Dedifferentiated amniotic fluid mesenchymal stem cell (primary cell): Measurements from ENCODE around the gene DOCK8.
"Not testable (repeated sequence)": the region's sequence is repeated elsewhere in the genome, so short reads cannot be mapped to it uniquely, and the experiment has no call there.

Source experiments
- DNase-seq: peaks from one replicate; pipeline ENCODE4 v3.0.0-alpha.2; 2016; ENCODE audit errors: extremely low spot score

DOCK8 gene

DNA sequence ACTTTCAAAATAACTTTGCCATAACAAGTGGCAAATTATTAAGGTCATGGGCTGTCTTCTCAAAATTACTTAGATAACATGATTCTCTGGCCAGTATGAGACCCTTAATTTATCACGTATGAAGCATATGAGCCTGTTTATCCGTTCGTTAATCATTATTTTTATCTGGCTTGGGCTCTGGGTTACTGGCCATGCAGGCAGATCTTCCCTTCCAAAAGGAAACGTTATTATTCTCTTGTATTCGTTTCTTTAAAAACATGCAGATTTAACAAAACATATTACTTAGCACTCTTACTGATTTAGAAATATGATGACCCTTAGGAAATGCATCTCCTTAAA lies 148.6 kb downstream of the DOCK8 start:
- DNase-seq: no peak

DNA sequence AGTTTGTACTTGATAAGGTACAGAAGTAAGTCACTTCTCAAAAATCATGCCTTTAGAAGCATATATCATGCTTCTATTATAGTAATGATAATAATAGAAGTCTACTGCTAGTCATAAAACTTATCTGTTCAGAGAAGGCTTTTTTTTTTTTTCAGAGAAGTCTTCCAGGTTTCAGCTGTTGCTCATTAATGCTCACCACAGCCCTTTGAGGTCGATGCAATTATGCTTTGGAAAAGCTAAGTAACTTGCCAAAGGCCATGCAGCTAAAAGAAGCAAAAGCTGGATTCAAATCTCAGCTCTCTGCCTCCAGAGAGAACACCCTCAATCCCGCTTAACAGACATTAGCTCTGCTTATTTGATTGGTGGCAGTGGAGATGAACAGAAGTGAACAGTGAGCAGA lies 150.8 kb downstream of the DOCK8 start:
- DNase-seq: no peak

DNA sequence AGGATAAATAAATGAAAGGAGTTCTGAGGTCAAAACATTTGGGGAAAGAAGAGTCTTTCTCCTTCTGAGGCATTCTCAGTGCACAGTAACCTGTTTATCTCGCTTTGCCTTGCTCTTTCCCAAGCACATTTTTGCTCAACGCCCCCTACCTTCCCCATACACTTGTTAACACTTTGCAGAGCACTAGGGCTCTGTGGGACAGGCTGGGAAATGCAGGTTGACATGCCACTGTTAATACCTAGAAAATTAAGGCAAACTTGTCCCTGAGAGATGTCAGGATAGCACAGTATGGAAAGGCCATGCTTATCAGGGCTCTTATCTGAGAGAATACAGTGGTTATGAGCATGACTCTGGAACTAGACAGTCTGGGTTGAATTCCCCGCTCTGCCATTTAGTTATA lies 152.0 kb downstream of the DOCK8 start:
- no peak for DNase-seq

DNA sequence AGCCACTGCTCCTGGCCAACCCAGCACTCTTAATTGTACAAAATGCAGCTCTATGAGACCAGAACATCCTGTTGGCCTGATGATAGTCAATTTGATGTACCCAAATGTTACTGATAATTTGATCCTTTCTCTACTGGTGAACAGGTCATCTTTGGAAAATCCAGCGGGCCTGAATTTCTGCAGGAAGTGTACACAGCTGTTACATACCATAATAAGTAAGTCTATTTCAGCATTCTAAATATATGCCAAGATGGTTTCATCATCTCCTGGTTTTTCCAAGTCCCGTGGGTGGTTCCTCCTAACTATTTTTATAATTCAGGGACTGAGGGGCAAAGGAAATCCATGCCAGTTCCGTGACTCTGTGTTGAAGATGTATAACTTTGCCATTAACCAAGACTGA lies 155.4 kb downstream of the DOCK8 start:
- no peak for DNase-seq

DNA sequence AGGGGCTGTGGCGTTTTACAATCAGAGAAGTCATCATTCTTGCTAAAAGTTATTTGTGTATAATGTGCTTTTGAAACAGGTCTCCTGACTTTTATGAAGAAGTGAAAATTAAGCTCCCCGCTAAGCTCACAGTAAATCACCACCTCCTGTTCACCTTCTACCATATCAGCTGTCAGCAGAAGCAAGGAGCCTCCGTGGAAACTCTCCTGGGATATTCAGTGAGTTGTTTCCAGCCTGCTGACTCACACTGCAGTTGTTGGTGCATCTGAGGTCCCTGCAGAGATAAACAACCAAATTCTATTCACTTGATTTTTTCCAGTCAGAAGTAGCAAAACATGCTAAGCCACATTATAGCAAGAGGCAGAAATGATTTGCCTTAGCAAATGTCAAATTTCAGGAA lies 156.7 kb downstream of the DOCK8 start:
- no peak for DNase-seq

DNA sequence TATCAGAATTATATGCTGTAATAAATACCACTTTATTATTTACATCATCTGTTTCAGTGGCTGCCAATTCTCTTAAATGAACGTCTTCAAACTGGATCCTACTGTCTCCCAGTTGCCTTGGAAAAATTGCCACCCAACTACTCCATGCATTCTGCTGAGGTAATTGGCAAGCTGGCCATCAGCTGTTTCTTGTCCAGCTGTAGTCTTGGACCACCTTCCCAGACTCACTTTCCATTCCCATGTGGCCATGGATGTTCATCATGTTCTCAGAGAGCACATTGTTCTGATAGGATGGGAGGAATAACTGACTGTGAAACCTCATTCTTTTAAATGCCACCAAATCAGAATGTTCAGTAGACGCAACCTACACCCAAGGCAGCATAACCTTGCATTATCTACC lies 157.5 kb downstream of the DOCK8 start:
- DNase-seq: no peak

DNA sequence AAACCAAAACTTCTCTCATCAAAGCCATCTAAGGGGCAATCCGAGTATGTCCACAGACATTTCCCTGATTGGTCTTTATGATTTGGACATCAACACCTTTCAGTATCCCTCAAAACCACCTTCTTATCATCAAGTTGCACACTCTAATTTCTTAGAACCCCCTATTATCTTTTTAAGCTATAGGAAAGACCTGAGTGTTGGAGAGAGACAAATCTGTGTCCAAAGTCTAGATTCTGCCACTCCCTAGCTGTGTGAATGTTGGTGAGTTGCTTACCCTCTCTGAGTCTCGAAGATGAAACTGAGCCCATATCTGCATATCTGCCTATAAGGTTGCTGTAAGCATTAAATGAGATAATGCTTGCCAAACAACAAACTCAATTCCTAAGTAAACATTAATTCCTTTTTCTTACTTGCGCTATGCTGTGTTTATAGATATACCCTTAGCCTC lies 159.1 kb downstream of the DOCK8 start:
- DNase-seq: no peak

DNA sequence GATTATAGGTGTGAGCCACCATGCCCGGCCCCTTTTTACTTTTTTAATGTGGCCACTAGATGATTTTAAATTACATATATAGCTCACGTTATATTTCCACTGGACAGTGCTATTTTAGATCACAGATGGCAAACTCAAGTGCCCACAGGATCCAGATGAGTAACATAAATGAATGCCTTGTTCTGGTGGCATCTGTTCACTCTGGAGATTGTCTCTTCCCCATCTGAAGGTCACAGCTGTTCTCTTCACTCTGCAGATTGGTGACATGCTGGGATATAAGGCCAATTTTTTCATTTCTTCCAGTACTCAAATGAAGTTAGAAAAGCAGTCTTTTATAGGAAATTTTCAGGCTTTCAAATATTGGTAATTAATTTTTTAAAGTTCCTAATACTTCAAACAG lies 160.1 kb downstream of the DOCK8 start:
- no peak for DNase-seq

DNA sequence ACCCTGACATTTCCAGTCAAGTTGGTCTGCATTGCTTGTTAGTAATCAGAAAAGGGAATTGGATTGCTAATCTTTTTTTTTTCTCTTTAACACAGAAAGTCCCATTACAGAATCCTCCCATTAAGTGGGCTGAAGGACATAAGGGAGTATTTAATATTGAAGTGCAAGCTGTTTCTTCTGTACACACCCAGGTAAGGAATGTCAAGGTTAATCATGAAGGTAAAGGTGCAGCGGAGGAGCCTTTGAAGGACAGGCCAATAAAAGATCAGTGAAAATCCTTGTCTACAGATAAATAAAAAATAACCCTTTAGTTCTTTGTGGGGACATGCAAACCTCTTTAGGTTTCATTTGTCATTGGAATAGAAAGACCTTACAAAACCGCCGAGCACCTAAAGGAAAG lies 161.4 kb downstream of the DOCK8 start:
- DNase-seq: no peak

DNA sequence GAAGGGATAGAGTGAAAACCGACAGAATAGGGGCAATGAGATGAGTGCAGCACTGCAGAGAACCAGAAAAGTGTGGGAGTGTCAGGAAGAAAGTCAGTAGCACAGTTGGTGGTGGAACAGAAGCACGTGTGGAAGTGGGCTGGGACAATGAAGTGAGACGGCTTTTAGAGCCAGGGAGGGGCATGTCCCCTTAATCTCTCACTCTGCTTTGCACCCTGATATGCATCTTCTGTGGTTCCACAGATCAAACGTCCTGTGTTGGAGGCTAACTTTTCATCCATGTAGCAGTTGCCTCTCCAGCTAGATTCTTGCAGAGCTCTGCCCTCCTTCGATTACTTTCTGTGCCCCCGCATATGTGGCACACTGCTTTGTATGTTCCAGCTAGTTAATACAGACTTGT lies 163.6 kb downstream of the DOCK8 start:
- DNase-seq: no peak

DNA sequence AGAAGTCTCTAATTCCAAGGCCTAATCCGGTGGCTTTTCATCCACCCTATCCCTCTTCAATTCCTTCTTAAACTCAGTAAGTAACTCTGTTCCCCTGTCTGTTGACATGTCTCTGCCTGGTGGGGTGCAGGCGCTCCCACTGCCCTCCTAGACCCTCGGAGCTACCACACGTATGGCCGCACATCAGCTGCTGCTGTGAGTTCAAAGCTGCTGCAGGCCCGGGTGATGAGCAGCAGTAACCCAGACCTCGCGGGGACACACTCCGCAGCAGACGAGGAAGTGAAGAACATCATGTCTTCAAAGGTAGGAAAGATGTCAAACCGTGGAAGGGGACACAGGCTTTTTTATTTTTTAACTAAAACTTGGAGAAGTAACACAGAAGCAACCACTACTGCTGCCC lies 167.7 kb downstream of the DOCK8 start:
- no peak for DNase-seq

DNA sequence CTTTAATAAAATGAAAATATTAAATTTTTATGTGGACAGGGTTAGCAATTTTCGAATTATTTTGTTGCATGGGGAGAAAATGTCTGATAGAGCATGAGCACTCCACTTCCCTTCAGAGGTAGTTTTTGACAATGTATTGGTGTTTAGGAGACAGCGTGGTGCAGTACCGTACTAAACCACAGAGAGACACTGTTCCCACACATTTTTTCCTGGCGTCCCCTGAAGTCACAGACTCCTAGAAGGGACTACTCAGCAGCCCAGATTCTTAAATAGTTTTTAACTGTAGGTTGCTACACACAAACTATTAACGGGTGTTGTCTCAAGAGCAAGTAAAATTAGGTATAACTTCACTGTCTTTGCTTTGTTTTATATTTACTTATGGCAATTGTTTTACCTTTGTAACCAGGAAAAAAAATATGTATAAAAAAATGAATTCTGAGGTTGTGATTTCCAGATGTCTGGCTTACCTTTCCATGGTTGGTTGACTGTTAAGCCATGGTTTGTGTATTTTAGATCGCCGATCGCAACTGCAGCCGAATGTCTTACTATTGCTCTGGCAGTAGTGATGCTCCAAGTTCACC lies 171.2 kb downstream of the DOCK8 start:
- DNase-seq: peak; percentile 77

DNA sequence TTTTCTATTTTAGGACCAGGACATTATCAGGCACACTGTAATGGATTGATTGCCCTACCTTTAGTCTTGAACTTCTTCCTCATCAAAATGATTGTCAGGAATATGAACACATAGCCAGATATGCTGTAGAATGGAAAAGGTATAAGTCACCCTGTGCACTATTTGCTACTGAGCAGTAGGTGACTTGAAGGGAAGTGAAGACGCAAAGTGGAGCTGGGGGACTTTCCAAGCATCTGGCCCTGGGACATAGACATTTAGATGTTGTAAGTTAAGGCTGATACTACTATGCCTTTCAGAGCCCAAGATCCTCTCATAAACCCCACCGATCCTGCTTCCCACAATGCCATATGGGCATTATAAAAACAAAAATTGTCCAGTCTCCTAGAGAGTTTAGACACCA lies 174.5 kb downstream of the DOCK8 start:
- DNase-seq: no peak

DNA sequence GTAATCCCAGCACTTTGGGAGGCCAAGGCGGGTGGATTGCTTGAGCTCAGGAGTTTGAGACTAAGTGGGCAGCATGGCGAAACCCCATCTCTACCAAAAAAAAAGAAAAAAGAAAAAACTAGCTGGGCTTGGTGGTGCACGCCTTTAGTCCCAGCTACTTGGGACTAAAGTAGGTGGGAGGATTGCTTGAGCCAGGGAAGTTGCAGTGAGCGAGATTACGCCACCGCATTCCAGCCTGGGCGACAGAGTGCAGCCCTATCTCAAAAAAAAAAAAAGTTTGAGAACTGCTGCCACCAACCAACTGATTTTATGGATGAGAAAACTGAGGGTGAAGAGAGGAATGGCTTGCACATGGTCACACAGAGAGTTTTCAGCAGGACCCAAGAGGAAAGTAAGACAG lies 175.1 kb downstream of the DOCK8 start:
- no peak for DNase-seq

DNA sequence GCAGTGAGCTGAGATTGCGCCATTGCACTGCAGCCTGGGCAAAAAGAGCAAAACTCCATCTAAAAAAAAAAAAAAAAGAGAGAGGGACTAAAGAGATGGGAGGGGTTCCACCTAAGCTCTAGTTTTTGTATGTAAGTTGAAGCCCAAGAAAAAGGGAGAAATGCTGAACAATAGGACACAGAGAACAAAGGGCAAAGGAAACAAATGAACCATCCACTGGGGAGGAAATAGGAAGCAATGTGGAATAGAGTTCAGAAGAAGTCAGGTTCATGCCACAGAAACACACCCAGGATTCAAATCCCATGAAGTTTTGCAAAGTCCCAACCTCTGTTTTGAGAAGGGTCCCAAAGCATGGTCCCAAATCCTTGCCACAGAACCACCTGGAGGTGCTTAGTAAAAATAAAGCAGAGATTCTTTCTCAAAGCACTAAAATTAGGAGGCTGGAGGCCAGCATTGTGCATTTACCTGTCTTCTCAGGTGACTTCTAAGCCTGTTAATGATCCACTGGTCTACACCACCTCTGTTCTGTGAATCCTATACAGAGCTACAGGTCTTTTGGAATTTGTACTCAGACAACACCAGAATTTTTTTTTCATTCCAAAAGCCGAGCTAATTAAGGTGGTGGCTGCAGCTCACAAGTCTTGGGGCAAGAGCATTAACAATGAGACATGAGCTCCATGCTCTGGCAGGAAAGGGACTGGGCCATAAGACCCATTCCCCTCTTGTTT lies 177.6 kb downstream of the DOCK8 start:
- no peak for DNase-seq

DNA sequence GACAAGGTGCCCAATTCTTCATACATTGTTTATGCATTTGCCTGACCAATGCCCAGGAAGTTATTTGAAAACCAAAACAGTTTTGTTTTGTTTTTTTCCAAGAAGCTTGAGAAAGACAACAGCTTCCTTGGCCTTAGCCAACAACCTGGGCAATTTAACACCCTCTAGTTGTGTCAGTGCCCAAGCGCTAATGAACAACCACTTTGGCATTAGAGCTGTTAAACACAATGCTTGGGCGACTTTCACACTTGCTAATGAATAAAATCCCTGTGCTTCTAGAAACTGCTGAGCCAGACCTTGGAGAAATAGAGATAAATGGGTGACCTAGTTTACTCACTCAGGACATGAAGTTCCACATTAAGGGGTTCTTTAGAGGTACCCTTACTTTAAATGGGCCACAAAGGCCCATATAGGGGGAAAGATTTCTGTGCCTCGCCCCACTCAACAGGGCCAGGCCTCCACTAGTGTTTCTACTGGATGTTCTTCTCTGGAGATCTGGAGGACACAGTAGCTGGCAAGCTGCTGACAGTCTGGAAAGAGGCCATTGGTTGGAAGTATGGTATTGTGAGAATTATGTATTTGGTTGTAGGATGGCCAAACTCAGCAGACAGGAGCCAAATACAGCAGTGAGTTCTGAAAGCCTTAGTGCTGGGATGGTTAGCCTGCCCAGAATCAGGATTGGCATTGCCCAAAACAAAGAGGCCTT lies 179.8 kb downstream of the DOCK8 start:
- no peak for DNase-seq

DNA sequence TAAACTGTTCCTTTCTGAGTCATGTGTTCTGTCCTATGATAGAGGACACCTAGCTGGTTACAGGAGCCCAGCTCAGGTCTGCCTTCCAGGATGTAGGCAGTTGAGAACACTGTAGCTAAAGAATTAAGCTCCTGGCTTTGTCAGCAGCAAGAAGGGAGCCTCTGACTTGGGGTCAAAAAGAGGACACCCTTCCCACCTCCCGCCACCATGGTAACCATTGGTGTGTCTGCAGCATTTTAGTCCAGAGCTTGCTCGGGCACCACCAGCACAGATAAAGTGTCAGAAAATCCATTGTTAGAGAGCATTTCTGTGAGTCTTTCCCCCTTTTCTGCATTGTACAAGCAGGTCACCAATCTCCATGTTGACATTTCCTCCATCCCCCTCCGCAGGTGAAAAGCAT lies 181.7 kb downstream of the DOCK8 start:
- no peak for DNase-seq

DNA sequence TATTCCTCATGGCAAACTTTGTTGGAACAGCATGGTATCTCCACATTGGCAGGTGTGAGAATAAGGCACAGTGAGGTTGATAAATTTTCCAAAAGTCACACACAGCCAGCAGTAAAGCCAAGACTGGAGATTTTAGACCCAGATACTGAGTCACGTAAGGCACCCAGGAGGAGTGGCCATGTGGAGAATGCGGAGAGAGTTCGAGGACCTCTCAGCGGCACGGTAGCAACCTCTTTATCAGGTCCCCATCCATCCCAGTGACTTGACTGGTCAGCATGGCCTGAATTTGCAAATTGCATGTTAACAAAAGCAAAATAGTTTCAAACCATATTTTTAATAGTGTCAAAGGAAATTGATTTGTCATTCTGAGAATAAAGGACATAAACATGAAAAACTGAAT lies 183.4 kb downstream of the DOCK8 start:
- no peak for DNase-seq

DNA sequence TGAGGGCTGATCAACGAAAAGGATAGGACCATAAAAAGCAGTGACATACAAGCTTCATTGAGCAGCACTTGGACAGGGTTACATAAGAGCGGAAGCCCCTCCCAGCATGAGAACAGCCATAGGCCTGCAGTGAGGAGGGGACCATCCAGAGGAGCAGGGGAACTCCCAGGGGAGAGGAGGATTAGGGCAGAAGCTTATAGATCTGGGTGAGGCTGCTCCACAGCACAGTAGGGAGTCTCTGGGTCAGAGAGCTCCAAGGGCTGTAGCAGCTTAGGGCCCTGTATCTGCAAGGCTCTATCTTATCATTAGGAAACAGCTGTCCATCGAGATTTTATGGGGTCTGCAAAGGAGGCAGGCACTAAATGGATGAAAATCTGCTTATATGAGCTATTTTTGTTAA lies 186.6 kb downstream of the DOCK8 start:
- no peak for DNase-seq

DNA sequence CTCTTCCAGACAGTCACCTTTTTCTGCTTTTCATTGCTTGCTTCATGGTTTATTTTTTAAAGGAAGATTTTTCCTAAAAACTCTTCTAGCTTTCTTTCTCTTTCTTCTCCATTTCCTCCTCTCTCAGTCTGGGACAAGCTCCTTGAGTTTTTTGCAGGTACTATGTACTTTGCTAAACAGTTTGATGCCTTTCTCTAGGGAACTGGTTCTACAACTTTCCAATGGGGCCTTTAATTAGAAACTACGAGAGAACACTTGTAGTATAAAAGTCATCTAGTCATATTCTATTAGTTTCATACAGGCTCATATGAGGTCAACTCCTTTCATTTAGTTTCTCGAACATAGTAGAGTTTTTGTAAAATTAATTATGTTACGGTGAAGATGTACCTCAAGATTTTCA lies 189.6 kb downstream of the DOCK8 start:
- DNase-seq: no peak

DNA sequence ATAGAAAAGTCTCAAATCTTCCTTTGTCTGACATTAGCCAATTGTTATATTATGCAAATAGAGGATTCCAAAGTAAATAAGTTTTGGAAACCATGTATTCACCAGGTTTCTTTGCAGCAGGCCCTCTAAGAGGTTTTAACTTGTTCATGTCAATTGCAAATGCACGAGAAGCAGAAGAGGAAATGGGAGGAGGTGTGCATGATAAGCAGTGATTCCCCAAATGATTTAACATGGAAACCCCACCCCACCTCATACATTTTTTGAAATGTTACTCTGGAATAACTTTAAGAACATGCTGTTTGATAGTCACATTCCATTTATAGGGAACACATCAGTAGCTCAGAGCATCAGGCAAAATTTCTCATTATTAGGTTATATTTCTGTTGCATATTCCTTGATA lies 190.7 kb downstream of the DOCK8 start:
- no peak for DNase-seq

DNA sequence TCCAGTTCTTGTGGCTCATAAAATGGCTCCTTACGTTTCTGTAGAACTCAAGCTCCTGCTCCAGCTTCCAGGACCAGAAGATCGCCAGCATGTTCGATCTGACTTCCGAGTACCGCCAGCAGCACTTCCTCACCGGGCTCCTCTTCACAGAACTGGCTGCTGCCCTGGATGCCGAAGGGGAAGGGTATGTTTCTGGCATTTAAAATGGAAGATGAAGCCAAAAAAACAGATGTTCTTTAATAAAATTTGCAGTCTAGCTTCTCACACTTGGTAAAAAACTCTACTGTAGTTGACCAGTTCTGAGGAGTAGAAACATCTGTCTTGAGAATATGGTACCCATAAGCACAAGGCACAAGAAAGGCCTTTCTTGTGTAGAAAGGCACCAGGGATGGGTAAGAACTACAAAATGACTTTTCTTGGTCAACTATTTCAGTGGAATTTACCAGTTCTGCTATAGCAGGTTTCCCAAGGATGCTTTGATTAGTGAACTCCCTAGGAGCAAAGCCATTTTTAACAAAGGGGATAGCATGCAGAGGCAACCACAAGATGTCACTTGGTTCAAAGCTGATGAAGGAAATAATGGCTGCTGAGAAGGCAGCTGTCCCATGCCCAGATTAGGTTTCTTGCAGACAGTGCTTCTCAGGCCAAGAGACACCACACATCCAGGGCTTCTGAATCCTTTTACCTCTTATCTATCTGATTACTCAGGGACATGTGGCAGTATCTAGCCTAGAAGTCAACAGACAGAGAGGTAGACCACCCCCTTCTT lies 192.4 kb downstream of the DOCK8 start:
- no peak for DNase-seq

DNA sequence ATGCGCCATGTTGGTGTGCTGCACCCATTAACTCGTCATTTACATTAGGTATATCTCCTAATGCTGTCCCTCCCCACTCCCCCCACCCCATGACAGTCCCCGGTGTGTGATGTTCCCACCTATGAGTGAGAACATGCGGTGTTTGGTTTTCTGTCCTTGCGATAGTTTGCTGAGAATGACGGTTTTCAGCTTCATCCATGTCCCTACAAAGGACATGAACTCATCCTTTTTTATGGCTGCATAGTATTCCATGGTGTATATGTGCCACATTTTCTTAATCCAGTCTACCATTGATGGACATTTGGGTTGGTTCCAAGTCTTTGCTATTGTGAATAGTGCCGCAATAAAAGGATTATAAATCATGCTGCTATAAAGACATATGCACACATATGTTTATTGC lies 195.0 kb downstream of the DOCK8 start:
- not testable (repeated sequence) for DNase-seq
